DMS53 treated with DMSO at 0.1 percent for 48 hours (cell line): Measurements from ENCODE around the gene SH3PXD2A.

Source experiments
- DNase-seq: peaks from one replicate; lab custom pipeline; 2025; ENCODE audit not compliant: unreplicated experiment; lab: John Stamatoyannopoulos, UW

SH3PXD2A gene

DNA sequence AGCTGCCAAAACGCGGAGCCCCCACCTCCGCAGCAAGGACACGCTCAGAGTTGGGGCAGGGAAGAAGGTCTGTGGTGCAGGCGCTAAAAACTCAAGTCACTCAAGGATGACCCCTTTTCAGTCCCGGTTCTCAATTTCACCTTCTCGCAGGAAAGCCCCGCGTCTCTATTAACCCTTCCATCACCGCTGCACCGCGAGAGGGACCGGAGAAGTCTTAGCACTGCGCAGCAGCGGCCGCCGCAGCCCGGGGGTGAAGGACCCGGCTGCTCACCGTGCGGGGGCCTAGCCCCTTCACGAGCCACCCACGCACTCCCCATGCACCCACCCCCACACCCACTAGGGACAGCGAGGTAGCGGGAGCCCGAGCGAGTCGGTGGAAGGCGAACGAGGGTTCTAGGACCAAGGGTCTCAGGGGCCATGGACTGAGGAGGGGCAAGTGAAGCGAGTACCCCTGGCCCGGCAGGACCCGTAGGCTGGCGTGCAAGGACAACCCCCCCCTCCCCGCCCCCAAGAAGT, 162.9 kb downstream of the SH3PXD2A start:
- no peak for DNase-seq

DNA sequence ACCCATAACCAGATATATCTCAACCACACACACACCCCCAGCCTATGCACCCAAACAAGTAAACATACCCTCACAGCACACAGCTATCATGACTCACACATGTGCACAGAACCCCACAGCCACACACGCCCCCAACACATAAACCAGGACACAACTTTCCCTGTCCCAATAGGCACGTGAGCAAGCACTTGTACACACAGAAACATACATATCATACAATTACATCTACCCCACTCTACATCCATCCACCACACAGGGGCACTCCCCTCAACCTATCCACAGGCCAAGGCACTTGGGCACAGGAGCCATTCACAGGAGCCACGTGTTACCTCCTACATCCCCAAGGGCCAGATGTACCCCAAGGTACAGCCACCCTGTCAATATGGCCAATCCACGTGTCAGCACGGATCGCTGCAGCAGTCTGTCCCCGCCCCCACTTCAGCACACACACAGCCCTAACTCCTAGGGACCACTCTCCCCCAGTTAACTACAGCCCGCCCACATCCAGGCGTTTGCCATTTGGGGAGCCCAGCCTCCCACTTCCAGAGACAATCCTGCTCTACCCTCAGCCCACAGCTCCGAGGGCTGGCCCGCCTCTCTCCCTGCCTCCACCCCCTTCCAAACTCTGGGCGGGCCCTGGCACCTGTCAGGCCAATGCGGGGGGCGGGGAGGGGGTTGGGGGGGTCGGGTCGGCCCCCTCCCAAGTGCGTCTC, 163.5 kb downstream of the SH3PXD2A start:
- DNase-seq, result no peak

DNA sequence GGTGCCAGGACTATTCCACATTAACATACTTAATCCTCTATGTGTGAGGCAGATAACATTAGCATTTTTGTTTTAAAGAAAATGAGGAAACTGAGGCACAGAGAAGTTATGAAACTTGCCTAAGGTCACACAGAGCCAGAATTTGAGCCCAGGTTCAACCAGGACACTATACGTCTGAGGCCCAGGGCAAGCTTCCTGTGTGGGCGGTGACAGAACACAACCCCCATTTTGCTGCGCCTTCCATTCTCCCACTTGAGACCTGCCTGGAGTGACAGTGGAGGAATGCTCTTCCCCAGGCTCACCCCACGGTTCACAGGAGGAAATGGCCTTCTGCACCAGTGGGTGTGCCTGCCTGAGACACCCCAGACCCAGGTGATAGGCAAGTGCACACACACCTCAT, 164.1 kb downstream of the SH3PXD2A start:
- DNase-seq, result no peak

GRCh38 chr10:103690281-103690680, 165.1 kb downstream of the SH3PXD2A start:
- no peak for DNase-seq

- DNase-seq, result no peak
Observed at GRCh38 chr10:103688491-103688890, 166.9 kb downstream of the SH3PXD2A start.

GRCh38 chr10:103687718-103688117, 167.7 kb downstream of the SH3PXD2A start:
- DNase-seq, result no peak

DNA sequence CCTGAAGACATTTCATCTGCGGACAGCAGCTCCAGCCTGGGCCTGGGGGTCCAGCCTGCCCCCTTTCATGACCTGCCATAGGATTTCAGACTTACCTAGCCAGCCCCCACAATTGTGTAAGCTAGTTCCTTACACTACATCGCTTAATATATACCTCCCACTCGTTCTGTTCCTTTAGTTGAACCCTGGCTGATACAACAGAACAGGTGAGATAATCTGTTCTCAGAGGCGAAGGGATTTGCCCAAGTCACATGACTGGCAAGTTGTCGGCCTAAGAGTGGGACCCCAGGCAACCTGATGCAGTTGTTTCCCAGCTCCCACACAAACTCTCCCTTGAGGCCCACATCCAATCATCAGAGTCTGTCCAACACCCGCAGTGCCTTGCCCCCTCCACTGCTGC, 168.2 kb downstream of the SH3PXD2A start:
- DNase-seq, result no peak

- DNase-seq, result peak; percentile 47
Observed at GRCh38 chr10:103685880-103686669, 169.3 kb downstream of the SH3PXD2A start.

- no peak for DNase-seq
Observed at GRCh38 chr10:103683851-103684250, 171.5 kb downstream of the SH3PXD2A start.

DNA sequence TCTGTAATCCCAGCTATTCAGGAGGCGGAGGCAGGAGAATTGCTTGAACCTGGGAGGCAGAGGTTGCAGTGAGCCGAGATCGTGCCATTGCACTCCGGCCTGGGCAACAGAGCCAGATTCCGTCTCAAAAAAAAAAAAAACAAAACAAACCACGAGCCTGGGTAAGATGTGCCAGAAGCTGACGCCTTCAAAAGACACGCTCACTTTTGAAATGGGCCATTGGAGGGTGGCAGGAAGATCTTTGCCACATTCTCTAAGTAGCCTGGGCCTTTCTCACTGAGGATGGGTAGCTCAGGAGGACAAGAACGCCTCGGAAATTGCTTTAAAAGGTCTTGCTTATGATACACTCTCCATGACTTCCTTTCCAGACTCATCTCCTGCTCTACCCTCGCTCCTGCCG, 172.7 kb downstream of the SH3PXD2A start:
- no peak for DNase-seq

GRCh38 chr10:103681617-103682399, 173.6 kb downstream of the SH3PXD2A start:
- DNase-seq, result no peak

DNA sequence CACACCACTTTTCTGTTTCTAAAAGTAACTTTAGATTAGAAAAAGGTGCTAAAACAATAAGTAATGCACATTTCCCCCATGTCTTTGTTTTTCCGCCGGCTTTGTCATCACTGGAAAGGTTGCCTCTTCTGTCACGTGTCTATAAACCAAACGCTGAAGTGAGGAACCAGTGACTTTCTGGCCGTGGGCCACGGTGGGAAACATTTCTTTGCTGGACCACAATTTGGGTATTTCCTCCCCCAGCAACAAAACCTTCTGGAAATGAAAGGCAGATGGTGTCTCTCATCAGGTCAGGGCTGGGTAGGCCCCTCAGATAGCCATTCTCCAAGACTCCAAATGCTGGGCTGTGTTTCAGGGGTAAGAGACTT, 174.5 kb downstream of the SH3PXD2A start:
- no peak for DNase-seq

GRCh38 chr10:103679096-103679790, 176.1 kb downstream of the SH3PXD2A start:
- DNase-seq, result no peak

DNA sequence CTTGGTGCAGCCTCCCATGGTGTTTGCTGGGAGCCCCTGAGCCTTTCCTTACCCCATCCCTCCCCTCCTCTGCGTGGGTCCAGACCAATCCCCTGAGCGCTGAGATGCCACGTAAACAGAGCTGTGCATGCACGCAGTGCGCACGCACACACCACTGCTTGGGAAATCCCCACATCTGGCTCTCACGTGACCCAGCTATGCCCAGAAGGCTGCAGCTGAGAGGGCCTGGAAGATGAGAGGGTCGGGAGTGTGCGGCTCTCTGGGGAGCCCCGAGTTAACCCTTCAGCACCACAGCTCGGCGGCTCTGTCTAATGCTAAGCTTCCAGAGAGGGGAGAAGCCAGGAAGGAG, 177.2 kb downstream of the SH3PXD2A start:
- no peak for DNase-seq

GRCh38 chr10:103677486-103678177, 177.7 kb downstream of the SH3PXD2A start:
- DNase-seq, result no peak

DNA sequence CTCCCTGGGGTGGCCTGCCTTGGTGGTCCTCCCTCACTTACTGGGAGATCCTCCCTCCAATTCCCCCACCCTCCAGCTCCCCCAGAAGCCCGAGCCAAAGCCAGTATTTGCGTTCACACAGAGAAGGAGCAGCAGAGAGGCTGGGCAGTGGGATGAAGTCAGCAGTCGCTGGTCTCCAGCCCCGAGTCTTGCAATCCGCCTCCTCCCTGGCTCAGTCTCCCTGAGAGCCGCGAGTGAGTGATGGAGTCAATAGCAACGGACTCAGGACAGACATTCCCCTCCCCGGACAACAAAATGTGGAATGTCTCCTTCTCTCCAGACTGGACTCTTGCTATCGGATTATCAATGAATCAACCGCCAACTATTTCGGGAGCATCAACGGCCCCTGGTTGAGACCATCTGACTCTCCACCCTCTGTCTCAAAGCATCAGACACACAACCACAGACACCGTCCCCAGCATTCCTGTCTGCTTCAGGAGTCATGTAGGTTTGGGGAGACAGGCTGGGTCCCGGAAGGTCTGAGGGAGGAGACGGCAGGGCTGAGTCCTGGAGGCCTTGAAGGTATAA, 178.4 kb downstream of the SH3PXD2A start:
- no peak for DNase-seq

GRCh38 chr10:103676058-103676785, 179.2 kb downstream of the SH3PXD2A start:
- no peak for DNase-seq

DNA sequence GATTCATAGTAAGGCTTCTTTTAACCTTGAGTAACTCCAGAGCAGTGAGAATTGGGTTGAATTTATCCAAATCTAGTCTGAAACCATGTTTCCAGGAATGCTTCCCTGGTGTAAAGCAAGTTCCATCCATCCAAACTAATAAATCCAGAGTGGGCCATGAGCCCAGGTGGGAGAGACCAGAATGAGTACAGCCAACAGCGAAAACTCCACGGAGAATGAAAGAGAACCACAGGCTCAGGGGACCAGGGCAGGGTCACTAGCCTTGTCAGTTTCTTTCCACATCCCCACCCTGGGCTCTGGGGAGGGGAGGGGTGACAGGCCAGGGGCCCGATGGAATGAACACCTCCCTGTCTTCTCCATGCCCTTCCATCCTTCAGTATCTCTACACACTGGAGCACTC, 181.8 kb downstream of the SH3PXD2A start:
- DNase-seq, result no peak

DNA sequence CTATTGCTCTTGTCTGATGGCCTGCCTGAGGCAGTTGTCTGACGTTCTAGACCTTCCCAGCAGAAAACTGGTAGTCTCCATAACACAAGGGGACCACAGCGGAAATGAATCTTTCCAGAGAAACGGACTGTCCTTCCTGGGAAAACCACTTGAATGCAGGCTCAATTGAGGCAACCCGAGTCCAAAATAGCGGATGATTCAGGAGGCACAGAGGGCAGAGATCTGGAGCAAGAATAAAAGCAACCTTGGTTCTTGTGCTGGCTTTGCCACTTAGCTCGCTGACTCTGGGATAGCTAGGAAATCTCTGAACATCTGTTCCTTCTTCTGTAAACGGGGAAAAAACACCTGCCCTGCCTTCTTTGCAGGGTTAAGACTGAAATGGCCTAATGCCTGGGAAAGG, 183.0 kb downstream of the SH3PXD2A start:
- DNase-seq, result no peak
